ENCODE measurements around the gene AKIP1. TPM values are rescaled to one million over a fixed set of nuclear protein-coding genes. Genes with fewer than 3 reads are reported as not detected.

The AKIP1 gene
- total RNA-seq, 1 donor from 2014 or later: 16.7 TPM

DNA sequence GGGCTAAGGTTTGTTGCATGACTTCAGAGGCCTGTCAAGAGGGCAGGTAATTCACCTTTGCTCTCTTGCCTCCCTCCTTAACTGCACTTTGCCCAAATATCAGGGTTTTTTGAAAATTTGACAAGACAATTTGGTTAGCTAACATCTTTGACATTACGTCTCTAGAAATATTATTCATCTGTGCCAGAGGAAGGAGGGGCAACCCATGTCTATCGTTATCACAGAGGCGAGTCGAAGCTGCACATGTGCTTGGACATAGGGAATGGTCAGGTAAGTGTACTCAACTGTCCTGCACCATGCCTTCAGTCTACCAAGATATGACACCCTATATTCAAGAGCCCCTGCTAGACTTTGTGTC, 3.7 kb downstream of the AKIP1 start:
- H3K4me1 ChIP-seq: peaks cover 41% of the 10 kb centered on the region
- no peak for DNase-seq (ENCODE audit: extremely low spot score in 2 of 2)
- no peaks in the 10 kb centered on the region for H3K27me3 ChIP-seq
- TF ChIP-seq, protein P1, sequence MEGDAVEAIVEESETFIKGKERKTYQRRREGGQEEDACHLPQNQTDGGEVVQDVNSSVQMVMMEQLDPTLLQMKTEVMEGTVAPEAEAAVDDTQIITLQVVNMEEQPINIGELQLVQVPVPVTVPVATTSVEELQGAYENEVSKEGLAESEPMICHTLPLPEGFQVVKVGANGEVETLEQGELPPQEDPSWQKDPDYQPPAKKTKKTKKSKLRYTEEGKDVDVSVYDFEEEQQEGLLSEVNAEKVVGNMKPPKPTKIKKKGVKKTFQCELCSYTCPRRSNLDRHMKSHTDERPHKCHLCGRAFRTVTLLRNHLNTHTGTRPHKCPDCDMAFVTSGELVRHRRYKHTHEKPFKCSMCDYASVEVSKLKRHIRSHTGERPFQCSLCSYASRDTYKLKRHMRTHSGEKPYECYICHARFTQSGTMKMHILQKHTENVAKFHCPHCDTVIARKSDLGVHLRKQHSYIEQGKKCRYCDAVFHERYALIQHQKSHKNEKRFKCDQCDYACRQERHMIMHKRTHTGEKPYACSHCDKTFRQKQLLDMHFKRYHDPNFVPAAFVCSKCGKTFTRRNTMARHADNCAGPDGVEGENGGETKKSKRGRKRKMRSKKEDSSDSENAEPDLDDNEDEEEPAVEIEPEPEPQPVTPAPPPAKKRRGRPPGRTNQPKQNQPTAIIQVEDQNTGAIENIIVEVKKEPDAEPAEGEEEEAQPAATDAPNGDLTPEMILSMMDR (IDR thresholded peaks at IDR 0.05): no peak
- TF ChIP-seq POLR2AphosphoS5 (IDR thresholded peaks at IDR 0.05; ENCODE audit: insufficient read depth in 1 of 2, low read depth in 1 of 2): no peak
- no peak for TF ChIP-seq POLR2A (IDR thresholded peaks at IDR 0.05)
- no peak overlapping the region for H3K4me3 ChIP-seq
- peak overlapping the region; percentile 56 for H3K27ac ChIP-seq
- peaks cover 0 to 8% of the 10 kb centered on the region in 2 donors for H3K36me3 ChIP-seq
- intact Hi-C loops (cut with DNase I): no loop called here
- H3K9me3 ChIP-seq: no peaks in the 10 kb centered on the region

DNA sequence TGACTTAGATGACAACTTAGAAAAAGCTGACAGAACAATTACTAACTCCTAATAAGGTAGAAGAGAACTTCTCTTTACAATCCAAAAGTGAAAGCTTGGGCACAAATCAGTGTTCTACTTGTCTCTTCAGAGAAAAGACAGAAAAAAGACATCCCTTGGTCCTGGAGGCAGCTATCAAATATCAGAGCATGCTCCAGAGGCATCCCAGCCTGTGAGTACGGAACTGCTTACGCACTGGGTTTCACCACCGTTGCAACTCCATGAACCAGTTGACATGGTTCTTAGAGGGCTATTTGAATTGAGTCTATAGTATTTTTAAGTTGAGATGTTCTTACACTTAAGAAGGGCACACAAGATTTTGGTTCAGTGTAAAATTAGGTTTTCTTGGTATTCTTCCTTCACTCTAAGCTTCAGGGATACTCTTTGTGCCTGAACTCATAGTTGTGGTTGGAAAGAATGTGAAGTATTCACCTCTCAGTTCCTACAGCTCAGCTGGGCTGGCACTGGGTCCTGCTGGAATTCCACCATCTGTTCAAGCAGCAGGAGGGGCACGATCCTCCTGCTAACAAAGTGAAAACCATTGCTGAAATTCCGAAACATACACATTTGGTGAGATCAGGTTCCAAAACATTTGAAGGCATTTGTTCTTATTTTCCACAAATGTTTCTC, 6.3 kb downstream of the AKIP1 start:
- Histone ChIP-seq H3K27me3 (no peaks in the 10 kb centered on the region), H3K9me3 (no peaks in the 10 kb centered on the region), H3K27ac (peak overlapping the region; percentile 60), H3K4me1 (peaks cover 28% of the 10 kb centered on the region), H3K36me3 (peaks cover 0 to 32% of the 10 kb centered on the region in 2 donors), H3K4me3 (no peak overlapping the region)
- TF ChIP-seq POLR2AphosphoS5 (IDR thresholded peaks at IDR 0.05; ENCODE audit: insufficient read depth in 1 of 2, low read depth in 1 of 2): no peak
- no peak for TF ChIP-seq POLR2A (IDR thresholded peaks at IDR 0.05)
- TF ChIP-seq, protein P1 (IDR thresholded peaks at IDR 0.05): no peak
- intact Hi-C loops (cut with DNase I): no loop called here
- peak in 1 of 2 donors; percentile 44 for DNase-seq (ENCODE audit: extremely low spot score in 2 of 2)

DNA sequence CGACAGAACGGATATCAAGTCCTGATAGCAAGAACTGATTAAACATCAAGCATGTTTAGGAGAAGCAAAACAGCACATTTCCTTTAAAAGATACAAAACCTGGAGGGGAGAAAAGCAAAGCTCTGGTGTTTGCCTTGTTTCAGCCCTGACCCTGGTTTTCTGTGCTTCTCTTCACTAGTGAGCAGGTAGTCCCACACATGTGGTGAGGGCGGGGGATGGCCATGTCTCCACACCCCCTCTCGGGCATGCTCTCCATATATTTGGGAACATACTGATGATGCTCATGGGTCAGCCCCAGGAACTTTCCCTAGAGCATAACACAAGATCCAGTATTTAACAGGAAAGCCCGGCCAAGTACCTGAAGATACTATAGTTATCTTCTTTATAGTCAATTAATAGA, 11.7 kb downstream of the AKIP1 start:
- Histone ChIP-seq H3K36me3 (peaks cover 0 to 36% of the 10 kb centered on the region in 2 donors), H3K4me1 (no peaks in the 10 kb centered on the region), H3K27ac (no peak overlapping the region), H3K9me3 (no peaks in the 10 kb centered on the region), H3K27me3 (no peaks in the 10 kb centered on the region), H3K4me3 (no peak overlapping the region)
- intact Hi-C loops (cut with DNase I): no loop called here
- TF ChIP-seq POLR2A (IDR thresholded peaks at IDR 0.05) (no peak), POLR2AphosphoS5 (IDR thresholded peaks at IDR 0.05; ENCODE audit: insufficient read depth in 1 of 2, low read depth in 1 of 2) (no peak)
- TF ChIP-seq, protein P1 (IDR thresholded peaks at IDR 0.05): no peak
- DNase-seq (ENCODE audit: extremely low spot score in 2 of 2): peak in 1 of 2 donors; percentile 58

DNA sequence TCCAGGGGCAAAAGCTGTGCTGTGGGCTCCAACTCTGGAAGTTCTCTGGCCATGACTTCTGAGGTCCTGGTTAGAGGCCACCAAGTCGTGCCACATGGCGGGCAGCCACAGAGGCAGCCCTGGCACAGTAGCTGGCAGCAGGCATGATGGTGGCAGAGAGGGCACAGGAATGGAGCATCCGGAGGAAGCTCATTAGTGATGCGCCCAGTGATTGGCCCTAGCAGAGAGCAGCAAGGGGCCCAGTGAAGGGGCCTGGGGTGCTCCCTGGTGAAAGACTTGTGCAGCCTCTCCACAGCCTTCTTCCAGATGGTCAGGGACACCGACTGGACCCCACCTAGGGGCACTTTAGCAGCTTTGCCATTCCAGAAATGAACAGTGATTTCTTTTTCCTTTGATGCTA, 14.7 kb downstream of the AKIP1 start:
- H3K27me3 ChIP-seq: no peaks in the 10 kb centered on the region
- peaks cover 0 to 17% of the 10 kb centered on the region in 2 donors for H3K36me3 ChIP-seq
- H3K27ac ChIP-seq: no peak overlapping the region
- no peak overlapping the region for H3K4me3 ChIP-seq
- H3K4me1 ChIP-seq: no peaks in the 10 kb centered on the region
- H3K9me3 ChIP-seq: no peaks in the 10 kb centered on the region
- TF ChIP-seq POLR2AphosphoS5 (IDR thresholded peaks at IDR 0.05; ENCODE audit: insufficient read depth in 1 of 2, low read depth in 1 of 2): no peak
- intact Hi-C loops (cut with DNase I): no loop called here
- peak in 1 of 2 donors; percentile 78 for DNase-seq (ENCODE audit: extremely low spot score in 2 of 2)

DNA sequence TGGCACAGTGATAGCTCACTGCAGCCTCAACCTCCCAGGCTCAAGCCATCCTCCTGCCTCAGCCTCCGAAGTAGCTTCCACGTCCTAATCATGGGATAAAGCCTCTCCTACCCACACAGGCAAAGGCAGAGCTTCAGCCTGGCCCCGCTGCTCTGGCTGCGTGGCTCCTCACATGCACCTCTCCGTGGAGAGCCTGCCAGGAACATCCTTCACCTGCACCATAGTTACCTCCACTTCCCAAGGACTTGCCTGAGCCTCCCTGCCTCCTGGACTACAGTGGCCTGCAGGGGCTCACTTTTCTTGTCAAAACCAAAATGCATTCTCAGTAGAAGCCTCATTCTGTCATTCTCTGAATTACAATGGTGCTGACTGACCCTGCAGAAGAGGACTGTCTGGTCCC, 15.2 kb downstream of the AKIP1 start:
- Histone ChIP-seq H3K9me3 (no peaks in the 10 kb centered on the region), H3K27ac (no peak overlapping the region), H3K4me1 (no peaks in the 10 kb centered on the region), H3K4me3 (no peak overlapping the region), H3K36me3 (peaks cover 0 to 12% of the 10 kb centered on the region in 2 donors), H3K27me3 (no peaks in the 10 kb centered on the region)
- TF ChIP-seq, protein P1 (IDR thresholded peaks at IDR 0.05): no peak
- TF ChIP-seq POLR2AphosphoS5 (IDR thresholded peaks at IDR 0.05; ENCODE audit: insufficient read depth in 1 of 2, low read depth in 1 of 2): no peak
- peak in 1 of 2 donors; percentile 76 for DNase-seq (ENCODE audit: extremely low spot score in 2 of 2)
- intact Hi-C loops (cut with DNase I): no loop called here

All from vagina (tissue), 2 donors.